Motor neuron (in vitro differentiated cells): ENCODE measurements around the gene ZGPAT. TPM values are rescaled to one million over a fixed set of nuclear protein-coding genes. Genes with fewer than 3 reads are reported as not detected.

Experiments
- ATAC-seq, 8 experiments: fragments of 200-7000 bp; cut with Tn5 transposase; replicated peaks in 6 of 8; 2 replicates each; pipeline ENCODE4 v1.8.0; 2021; ENCODE audit warnings: mild to moderate bottlenecking in 8 of 8, moderate library complexity in 8 of 8
- H3K27ac ChIP-seq, 2 donors: fragments of 250-450 bp; sonication (Bioruptor Pico); 2 replicates each; pipeline ENCODE4 v1.9.0; 2021; ENCODE audit warnings: antibody characterized with exemption in 2 of 2, mild to moderate bottlenecking in 2 of 2, moderate library complexity in 1 of 2
- H3K4me1 ChIP-seq, 2 donors: fragments of 250-450 bp; sonication (Bioruptor Pico); replicated peaks in 1 of 2; 2 replicates each; pipeline ENCODE4 v1.6.1; 2021; ENCODE audit warnings: antibody characterized with exemption in 2 of 2, mild to moderate bottlenecking in 2 of 2, moderate library complexity in 1 of 2
- H3K4me3 ChIP-seq, 5 donors: fragments of 250-450 bp; sonication (Bioruptor Pico); 2 replicates each; pipeline ENCODE4 v1.9.0; 2021; ENCODE audit warnings: antibody characterized with exemption in 5 of 5, mild to moderate bottlenecking in 5 of 5, moderate library complexity in 4 of 5
- WGBS, 10 experiments: fragments of 450-650 bp; shearing (Covaris generic); methylation state at CpG; one replicate each; pipeline ENCODE4 v1.0.0; 2022; 5-methylcytosine and 5-hydroxymethylcytosine counted together
- in situ Hi-C, 9 experiments: fragments of 400-800 bp; cut with MboI; loops; one replicate each; pipeline ENCODE4 v1.15.0; 2021; ENCODE audit warnings: low sequenced_read_pairs in 9 of 9, low pct_unique_long_range_greater_than_20kb in 2 of 9; ENCODE audit not compliant: unreplicated experiment in 9 of 9
- total RNA-seq, 8 experiments: library from RNA; unstranded; fragments of 300-600 nt; gene quantifications; 2 replicates each; pipeline versions ENCODE4 v1.2.3 to v1.2.4, GENCODE V29; 2022

Gene ZGPAT
- total RNA-seq, 8 experiments from 2014 or later = 10.4 to 28.3 (median 15.7) TPM

GRCh38 chr20:63697357-63697867, 10.4 kb upstream of the ZGPAT start:
- Histone ChIP-seq H3K27ac (no peak overlapping the region), H3K4me1 (peaks cover 0 to 8% of the 10 kb centered on the region in 2 donors), H3K4me3 (no peak overlapping the region)
- peak in 1 of 8 experiments; percentile 2 for ATAC-seq
- WGBS, 10 experiments = 17 to 100% (median 80%) methylated on average over 1 to 3 of the region's 7 CpGs; no CpG with 5 or more reads in 5 of the 10 experiments
- in situ Hi-C loops = no loop called here

- in situ Hi-C loops = no loop called here
- H3K4me3 ChIP-seq = no peak overlapping the region
- WGBS, 10 experiments = 74 to 92% (median 84%) methylated on average over 5 to 13 of the region's 40 CpGs; no CpG with 5 or more reads in 5 of the 10 experiments
- no peak for ATAC-seq
- peaks cover 0 to 8% of the 10 kb centered on the region in 2 donors for H3K4me1 ChIP-seq
- H3K27ac ChIP-seq = no peak overlapping the region
Measured at GRCh38 chr20:63697868-63698545, 9.8 kb upstream of the ZGPAT start.

GRCh38 chr20:63698739-63699465, 8.9 kb upstream of the ZGPAT start:
- peak; percentile 35 to 71 (median 60) for ATAC-seq
- in situ Hi-C loops = no loop called here
- Histone ChIP-seq H3K27ac (no peak overlapping the region), H3K4me1 (peaks cover 0 to 8% of the 10 kb centered on the region in 2 donors), H3K4me3 (no peak overlapping the region)
- 14 to 80% (median 71%) methylated on average over 1 to 4 of the region's 19 CpGs; no CpG with 5 or more reads in 6 of the 10 experiments for WGBS, 10 experiments

- H3K4me3 ChIP-seq = no peak overlapping the region
- WGBS, 10 experiments = 20 to 75% (median 65%) methylated on average over 1 to 10 of the region's 24 CpGs; no CpG with 5 or more reads in 4 of the 10 experiments
- peaks cover 0 to 8% of the 10 kb centered on the region in 2 donors for H3K4me1 ChIP-seq
- peak overlapping the region in 1 of 2 donors; percentile 12 for H3K27ac ChIP-seq
- in situ Hi-C loops = no loop called here
- peak in 3 of 8 experiments; percentile 0 to 17 (median 1) for ATAC-seq
Measured at GRCh38 chr20:63699466-63700198, 8.2 kb upstream of the ZGPAT start.

GRCh38 chr20:63700199-63701050, 7.4 kb upstream of the ZGPAT start:
- peaks cover 0 to 8% of the 10 kb centered on the region in 2 donors for H3K4me1 ChIP-seq
- WGBS, 10 experiments = 60 to 100% (median 100%) methylated on average over 1 to 12 of the region's 43 CpGs; no CpG with 5 or more reads in 4 of the 10 experiments
- no peak overlapping the region for H3K27ac ChIP-seq
- in situ Hi-C loops = no loop called here
- no peak overlapping the region for H3K4me3 ChIP-seq
- no peak for ATAC-seq

- ATAC-seq = no peak
- Histone ChIP-seq H3K4me3 (no peak overlapping the region), H3K4me1 (peaks cover under 1 to 8% of the 10 kb centered on the region in 2 donors), H3K27ac (no peak overlapping the region)
- 66% methylated on average over 2 of the region's 5 CpGs; no CpG with 5 or more reads in 9 of the 10 experiments for WGBS, 10 experiments
- in situ Hi-C loops = no loop called here
Measured at GRCh38 chr20:63701051-63701328, 6.8 kb upstream of the ZGPAT start.

- WGBS, 10 experiments = no CpG with 5 or more reads among the region's 14 CpGs
- no peak overlapping the region for H3K4me3 ChIP-seq
- in situ Hi-C loops = no loop called here
- peaks cover 6 to 11% of the 10 kb centered on the region in 2 donors for H3K4me1 ChIP-seq
- ATAC-seq = peak in 2 of 8 experiments; percentile 2 to 4
- H3K27ac ChIP-seq = no peak overlapping the region
Measured at GRCh38 chr20:63701329-63702035, 6.4 kb upstream of the ZGPAT start.

GRCh38 chr20:63702036-63702665, 5.7 kb upstream of the ZGPAT start:
- no peak overlapping the region for H3K27ac ChIP-seq
- H3K4me3 ChIP-seq = no peak overlapping the region
- WGBS, 10 experiments = 100% methylated on average over 1 to 5 of the region's 16 CpGs; no CpG with 5 or more reads in 6 of the 10 experiments
- peak in 2 of 8 experiments; percentile 1 to 2 for ATAC-seq
- in situ Hi-C loops = no loop called here
- H3K4me1 ChIP-seq = peaks cover 8 to 14% of the 10 kb centered on the region in 2 donors

- Histone ChIP-seq H3K27ac (no peak overlapping the region), H3K4me3 (no peak overlapping the region), H3K4me1 (peaks cover 8 to 14% of the 10 kb centered on the region in 2 donors)
- ATAC-seq = no peak
- 73 to 100% (median 93%) methylated on average over 1 to 9 of the region's 13 CpGs; no CpG with 5 or more reads in 2 of the 10 experiments for WGBS, 10 experiments
- in situ Hi-C loops = no loop called here
Measured at GRCh38 chr20:63702751-63703470, 4.9 kb upstream of the ZGPAT start.

GRCh38 chr20:63703471-63703975, 4.3 kb upstream of the ZGPAT start:
- H3K4me3 ChIP-seq = no peak overlapping the region
- no peak overlapping the region for H3K27ac ChIP-seq
- no peak for ATAC-seq
- WGBS, 10 experiments = 100% methylated on average over 1 to 4 of the region's 15 CpGs; no CpG with 5 or more reads in 8 of the 10 experiments
- in situ Hi-C loops = no loop called here
- H3K4me1 ChIP-seq = peaks cover 8 to 13% of the 10 kb centered on the region in 2 donors
